ENCODE results near the gene BMPR1B.
A peak's percentile ranks its signal among the peaks of the same experiment; 100 is the strongest.

Gene BMPR1B

GRCh38 chr4:95197353-95197752 lies 439.6 kb downstream of the BMPR1B start:
- H3K79me2 ChIP-seq (ENCODE audit: insufficient read depth, low read length): no peaks in the 10 kb centered on the region
- no peak overlapping the region for H3K27ac ChIP-seq (ENCODE audit: low read length)
- H3K4me1 ChIP-seq (ENCODE audit: insufficient read depth, low read length): no peaks in the 10 kb centered on the region
- no peaks in the 10 kb centered on the region for H3K36me3 ChIP-seq (ENCODE audit: insufficient read depth, low read length)
- H3K9ac ChIP-seq (ENCODE audit: low read depth, low read length): no peak overlapping the region
- no peak overlapping the region for H3K4me3 ChIP-seq (ENCODE audit: low read depth in 1 of 2, low read length in 2 of 2)
- no peak for ATAC-seq (ENCODE audit: insufficient read depth, low read depth)
- no peaks in the 10 kb centered on the region for H4K20me1 ChIP-seq (ENCODE audit: insufficient read depth, low read length)
- no peak for DNase-seq
- H3K9me3 ChIP-seq (ENCODE audit: insufficient read depth, low read length, severe bottlenecking): no peaks in the 10 kb centered on the region
- no peak overlapping the region for H3K4me2 ChIP-seq (ENCODE audit: insufficient read depth, low read length)
- H3K27me3 ChIP-seq (ENCODE audit: insufficient read depth, low read length, poor library complexity): no peaks in the 10 kb centered on the region
- H2AFZ ChIP-seq (ENCODE audit: low read depth, low read length): 0 out of 2 replicates have a peak overlapping the region, but pooled peaks have one; percentile 0
- TF ChIP-seq CTCF (IDR thresholded peaks at IDR 0.05; ENCODE audit: borderline replicate concordance, extremely low read depth, low read length, poor library complexity, severe bottlenecking): no peak
- no peak for TF ChIP-seq EZH2 (IDR thresholded peaks at IDR 0.05; ENCODE audit: borderline replicate concordance, low read depth, low read length, severe bottlenecking)

- no peak for DNase-seq
- TF ChIP-seq EZH2 (IDR thresholded peaks at IDR 0.05; ENCODE audit: borderline replicate concordance, low read depth, low read length, severe bottlenecking) (no peak), CTCF (IDR thresholded peaks at IDR 0.05; ENCODE audit: borderline replicate concordance, extremely low read depth, low read length, poor library complexity, severe bottlenecking) (no peak)
- H3K36me3 ChIP-seq (ENCODE audit: insufficient read depth, low read length): no peaks in the 10 kb centered on the region
Measured at GRCh38 chr4:95198961-95199360, 441.2 kb downstream of the BMPR1B start.

GRCh38 chr4:95204267-95204844 lies 446.6 kb downstream of the BMPR1B start:
- ATAC-seq (ENCODE audit: insufficient read depth, low read depth) (no peak), DNase-seq (no peak)
- Histone ChIP-seq H2AFZ (ENCODE audit: low read depth, low read length) (0 out of 2 replicates have a peak overlapping the region, but pooled peaks have one; percentile 27), H3K4me3 (ENCODE audit: low read depth in 1 of 2, low read length in 2 of 2) (no peak overlapping the region), H3K9me3 (ENCODE audit: insufficient read depth, low read length, severe bottlenecking) (no peaks in the 10 kb centered on the region), H3K27me3 (ENCODE audit: insufficient read depth, low read length, poor library complexity) (no peaks in the 10 kb centered on the region), H3K4me2 (ENCODE audit: insufficient read depth, low read length) (no peak overlapping the region), H3K36me3 (ENCODE audit: insufficient read depth, low read length) (no peaks in the 10 kb centered on the region), H3K9ac (ENCODE audit: low read depth, low read length) (no peak overlapping the region), H3K4me1 (ENCODE audit: insufficient read depth, low read length) (no peaks in the 10 kb centered on the region), H3K27ac (ENCODE audit: low read length) (no peak overlapping the region), H3K79me2 (ENCODE audit: insufficient read depth, low read length) (no peaks in the 10 kb centered on the region), H4K20me1 (ENCODE audit: insufficient read depth, low read length) (no peaks in the 10 kb centered on the region)
- TF ChIP-seq EZH2 (IDR thresholded peaks at IDR 0.05; ENCODE audit: borderline replicate concordance, low read depth, low read length, severe bottlenecking) (no peak), CTCF (IDR thresholded peaks at IDR 0.05; ENCODE audit: borderline replicate concordance, extremely low read depth, low read length, poor library complexity, severe bottlenecking) (no peak)

More at GRCh38 chr4:95198961-95199360, 441.2 kb downstream of the BMPR1B start:
- no peak overlapping the region for H3K27ac ChIP-seq (ENCODE audit: low read length)
- no peaks in the 10 kb centered on the region for H3K79me2 ChIP-seq (ENCODE audit: insufficient read depth, low read length)
- H3K9ac ChIP-seq (ENCODE audit: low read depth, low read length): no peak overlapping the region
- no peaks in the 10 kb centered on the region for H3K9me3 ChIP-seq (ENCODE audit: insufficient read depth, low read length, severe bottlenecking)
- no peaks in the 10 kb centered on the region for H3K4me1 ChIP-seq (ENCODE audit: insufficient read depth, low read length)
- H3K4me3 ChIP-seq (ENCODE audit: low read depth in 1 of 2, low read length in 2 of 2): no peak overlapping the region
- ATAC-seq (ENCODE audit: insufficient read depth, low read depth): no peak
- H3K27me3 ChIP-seq (ENCODE audit: insufficient read depth, low read length, poor library complexity): no peaks in the 10 kb centered on the region
- no peaks in the 10 kb centered on the region for H4K20me1 ChIP-seq (ENCODE audit: insufficient read depth, low read length)
- no peak overlapping the region for H3K4me2 ChIP-seq (ENCODE audit: insufficient read depth, low read length)
- no peak overlapping the region for H2AFZ ChIP-seq (ENCODE audit: low read depth, low read length)

Data from DND-41 (cell line).